Peyer's patch (tissue), 4 donors: ENCODE measurements around the gene C4orf36. TPM values are rescaled to one million over a fixed set of nuclear protein-coding genes. Genes with fewer than 3 reads are reported as not detected.

ENCODE experiments used
- DNase-seq, 3 donors: peaks; one replicate each; pipeline ENCODE4 v3.0.0-alpha.2; 2017 to 2019
- H3K27ac ChIP-seq, 4 donors: fragments of 200-600 bp; sonication (generic); one replicate each; pipeline ENCODE4 v1.5.1; 2016 to 2019
- H3K27me3 ChIP-seq, 2 donors: fragments of 200-600 bp; sonication (generic); one replicate each; pipeline ENCODE4 v1.5.1; 2019
- H3K36me3 ChIP-seq, 3 donors: fragments of 200-600 bp; sonication (generic); one replicate each; pipeline ENCODE4 v1.5.1; 2016 to 2019
- H3K4me1 ChIP-seq, 4 donors: fragments of 200-600 bp; sonication (generic); one replicate each; pipeline ENCODE4 v1.5.1; 2016 to 2019
- H3K4me3 ChIP-seq, 4 donors: fragments of 200-600 bp; sonication (generic); 1 replicate in 3 of 4; 2 replicates in 1 of 4; pipeline ENCODE4 v1.5.1; 2016 to 2019; ENCODE audit warnings: mild to moderate bottlenecking in 1 of 4
- H3K9me3 ChIP-seq, 4 donors: fragments of 200-600 bp; sonication (generic); one replicate each; pipeline ENCODE4 v1.5.1; 2016 to 2019; ENCODE audit warnings: mild to moderate bottlenecking in 1 of 4
- CTCF ChIP-seq, 6 experiments: fragments of 450-650 bp in 4 of 6; fragments of 200-600 bp in 2 of 6; sonication (generic) in 1 of 6; IDR thresholded peaks; one replicate each; pipeline ENCODE4 v1.5.1; 2017 to 2019; ENCODE audit warnings: antibody characterized with exemption in 6 of 6, mild to moderate bottlenecking in 3 of 6, moderate library complexity in 1 of 6
- POLR2A ChIP-seq, 2 donors: fragments of 450-650 bp; IDR thresholded peaks; one replicate each; pipeline ENCODE4 v1.5.1; 2017; ENCODE audit warnings: antibody characterized with exemption in 2 of 2, mild to moderate bottlenecking in 2 of 2, moderate library complexity in 2 of 2
- total RNA-seq, 4 donors: library from RNA; depleted of rRNA; stranded (reverse); fragments of >200 nt; gene quantifications; one replicate each; pipeline ENCODE4 v1.1.0, GENCODE V29; 2016

C4orf36 gene
- total RNA-seq, 4 donors from 2014 or later = 1.7 to 6.6 TPM; not detected in 2

- Histone ChIP-seq H3K4me3 (no peak overlapping the region), H3K4me1 (no peaks in the 10 kb centered on the region), H3K27ac (no peak overlapping the region), H3K9me3 (no peaks in the 10 kb centered on the region), H3K27me3 (no peaks in the 10 kb centered on the region), H3K36me3 (no peaks in the 10 kb centered on the region)
- no peak for DNase-seq
- no peak for TF ChIP-seq POLR2A (IDR thresholded peaks at IDR 0.05)
- TF ChIP-seq CTCF (IDR thresholded peaks at IDR 0.05) = no peak
These were observed 36.6 kb downstream of the C4orf36 start for GRCh38 chr4:86855572-86855971.

DNA sequence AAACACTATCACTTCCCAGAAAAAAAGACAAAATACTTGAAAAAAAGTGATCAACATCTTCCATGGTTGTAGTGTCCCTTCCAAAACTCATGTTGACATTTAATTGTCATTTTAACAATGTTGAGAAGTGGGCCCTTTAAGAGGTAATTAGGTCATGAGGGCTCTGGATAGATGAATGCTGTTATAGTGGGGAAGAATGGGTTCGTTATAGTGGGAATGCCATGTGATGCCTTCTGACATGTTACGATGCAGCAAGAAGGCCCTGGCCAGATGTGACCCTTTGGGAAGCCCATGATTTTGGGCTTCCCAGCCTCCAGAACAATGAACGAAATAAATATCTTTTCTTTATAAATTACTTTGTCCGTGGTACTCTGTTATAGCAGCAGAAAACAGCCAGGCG is 39.0 kb downstream of the C4orf36 start:
- Histone ChIP-seq H3K9me3 (no peaks in the 10 kb centered on the region), H3K4me1 (no peaks in the 10 kb centered on the region), H3K4me3 (no peak overlapping the region), H3K27me3 (no peaks in the 10 kb centered on the region), H3K36me3 (no peaks in the 10 kb centered on the region), H3K27ac (no peak overlapping the region)
- DNase-seq = no peak
- TF ChIP-seq CTCF (IDR thresholded peaks at IDR 0.05) = no peak
- no peak for TF ChIP-seq POLR2A (IDR thresholded peaks at IDR 0.05)

GRCh38 chr4:86848732-86849619 is 43.2 kb downstream of the C4orf36 start, which contains the start of gene SLC10A6:
TSS of gene SLC10A6 (minus strand) at chr4:86849384. CDS start at chr4:86849115, 269 bp downstream.
- Histone ChIP-seq H3K27ac (no peak within 1 kb of the TSS), H3K4me3 (peak within 1 kb of the TSS in 1 of 4 donors; percentile 0), H3K36me3 (no peaks in the 10 kb centered on the region)

DNA sequence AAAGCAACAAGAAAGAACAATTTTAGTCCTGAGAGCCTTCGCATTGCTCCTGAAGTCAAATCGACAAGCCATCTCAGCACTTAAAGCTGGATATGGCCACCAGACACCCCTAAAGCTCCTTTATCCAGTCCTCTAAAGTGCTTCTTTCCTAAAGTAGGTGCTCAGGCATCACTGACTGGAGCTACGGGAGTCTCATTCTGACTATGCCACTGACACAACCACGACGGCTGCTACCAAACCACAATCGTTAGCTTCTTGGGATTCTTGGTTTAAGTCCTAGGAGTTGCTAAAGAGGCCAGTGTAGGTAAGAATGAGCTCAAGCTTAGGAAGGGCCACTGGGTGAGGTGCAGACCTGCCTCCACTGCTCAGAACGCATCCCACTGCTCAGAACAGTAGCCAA is 44.1 kb downstream of the C4orf36 start:
- Histone ChIP-seq H3K4me1 (no peaks in the 10 kb centered on the region), H3K4me3 (peak overlapping the region in 1 of 4 donors; percentile 0), H3K27ac (no peak overlapping the region), H3K27me3 (no peaks in the 10 kb centered on the region), H3K9me3 (no peaks in the 10 kb centered on the region), H3K36me3 (no peaks in the 10 kb centered on the region)
- TF ChIP-seq CTCF (IDR thresholded peaks at IDR 0.05) (no peak), POLR2A (IDR thresholded peaks at IDR 0.05) (no peak)
- no peak for DNase-seq

More at GRCh38 chr4:86848732-86849619, 43.2 kb downstream of the C4orf36 start, which contains the start of gene SLC10A6:
- H3K27me3 ChIP-seq = no peaks in the 10 kb centered on the region
- no peak for DNase-seq
- TF ChIP-seq POLR2A (IDR thresholded peaks at IDR 0.05) = no peak
- TF ChIP-seq CTCF (IDR thresholded peaks at IDR 0.05) = no peak
- no peaks in the 10 kb centered on the region for H3K4me1 ChIP-seq
- H3K9me3 ChIP-seq = no peaks in the 10 kb centered on the region

DNA sequence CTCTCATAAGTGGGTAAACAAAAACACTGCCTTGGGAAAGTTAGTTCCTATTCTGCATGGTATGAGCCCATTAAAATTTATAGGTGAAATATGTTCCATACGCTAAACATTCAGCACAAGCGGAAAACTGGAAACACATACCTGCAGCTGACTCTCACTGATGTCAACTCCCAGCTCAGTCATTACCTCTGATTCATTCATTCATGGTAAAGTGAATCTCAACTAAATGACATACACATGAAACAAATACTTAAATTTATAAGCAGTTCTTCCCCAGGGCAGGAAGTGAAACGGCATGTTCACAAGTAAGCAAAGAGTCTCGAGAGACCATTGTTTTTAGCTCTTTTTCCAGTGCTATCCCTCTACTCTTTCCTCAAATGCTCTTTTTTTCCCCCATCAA is 44.7 kb downstream of the C4orf36 start:
- Histone ChIP-seq H3K27me3 (no peaks in the 10 kb centered on the region), H3K4me1 (no peaks in the 10 kb centered on the region), H3K36me3 (no peaks in the 10 kb centered on the region), H3K27ac (no peak overlapping the region), H3K4me3 (no peak overlapping the region), H3K9me3 (no peaks in the 10 kb centered on the region)
- no peak for DNase-seq
- TF ChIP-seq CTCF (IDR thresholded peaks at IDR 0.05) = no peak
- TF ChIP-seq POLR2A (IDR thresholded peaks at IDR 0.05) = no peak
